ENCODE results near the gene MS4A4E.

MS4A4E gene

DNA sequence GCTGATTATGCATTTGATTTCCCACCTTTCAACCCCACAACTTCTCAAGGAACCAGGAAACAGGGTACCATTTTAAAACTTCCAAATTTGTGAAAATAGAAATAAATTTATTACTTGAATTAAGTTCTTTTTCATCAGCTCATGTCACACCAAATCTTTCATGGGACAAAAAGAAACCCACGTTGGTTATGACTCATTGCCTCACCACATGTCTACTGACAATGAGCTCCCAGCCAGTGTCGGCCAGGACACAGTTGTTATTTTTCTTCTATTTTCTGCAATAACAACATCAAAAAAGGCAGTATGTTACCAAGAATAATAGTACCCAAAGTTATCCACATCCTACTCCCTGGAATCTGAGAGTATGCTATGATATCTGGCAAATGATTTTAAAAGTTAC lies 77.4 kb downstream of the MS4A4E start:
- H3K27me3 ChIP-seq (ENCODE audit: control insufficient read depth in 3 of 3, insufficient read depth in 3 of 3, low read depth in 1 of 3, low read length in 3 of 3) = no peaks in the 10 kb centered on the region
- H4K8ac ChIP-seq (ENCODE audit: low read depth, low read length) = no peak overlapping the region
- H3K23ac ChIP-seq (ENCODE audit: low read depth, low read length, poor library complexity) = no peak overlapping the region
- no peak overlapping the region for H2BK12ac ChIP-seq (ENCODE audit: low read length)
- DNase-seq (ENCODE audit: low spot score) = no peak
- H3K18ac ChIP-seq (ENCODE audit: low read length) = no peak overlapping the region
- WGBS, 2 donors (ENCODE audit: extremely low coverage in 2 of 2, insufficient read length in 2 of 2, insufficient replicate concordance in 1 of 2) = no CpG with 5 or more reads among the region's 2 CpGs
- H2AFZ ChIP-seq (ENCODE audit: low read length) = no peak overlapping the region
- H3K4ac ChIP-seq (ENCODE audit: low read length) = no peak overlapping the region
- no peak overlapping the region for H3K4me2 ChIP-seq (ENCODE audit: insufficient read depth, low read length, poor library complexity, severe bottlenecking)
- H3K9ac ChIP-seq (ENCODE audit: low read depth, low read length, poor library complexity) = no peak overlapping the region
- H2AK5ac ChIP-seq (ENCODE audit: low read depth, low read length) = no peak overlapping the region
- no peaks in the 10 kb centered on the region for H3K36me3 ChIP-seq (replicated peaks in 1 of 2; ENCODE audit: control insufficient read depth in 2 of 2, insufficient read depth in 2 of 2, low read length in 2 of 2)
- no peak overlapping the region for H2BK120ac ChIP-seq (ENCODE audit: low read depth, low read length)
- H3K14ac ChIP-seq (ENCODE audit: low read length) = no peak overlapping the region
- H2BK5ac ChIP-seq (ENCODE audit: low read length) = no peak overlapping the region
- H3K4me1 ChIP-seq (ENCODE audit: control insufficient read depth in 2 of 2, insufficient read depth in 1 of 2, low read depth in 1 of 2, low read length in 2 of 2) = no peaks in the 10 kb centered on the region
- peaks cover 7 to 17% of the 10 kb centered on the region in 2 donors for H3K9me3 ChIP-seq (replicated peaks in 1 of 2; ENCODE audit: control insufficient read depth in 2 of 2, insufficient read depth in 1 of 2, low read depth in 1 of 2, low read length in 2 of 2)
- no peaks in the 10 kb centered on the region for H3K79me1 ChIP-seq (ENCODE audit: low read depth, low read length)
- H3K27ac ChIP-seq (replicated peaks; ENCODE audit: low read length) = no peak overlapping the region
- no peak overlapping the region for H2BK15ac ChIP-seq (ENCODE audit: low read length)
- H3K4me3 ChIP-seq (ENCODE audit: low read length in 2 of 2) = no peak overlapping the region
- H4K91ac ChIP-seq (ENCODE audit: low read depth, low read length, poor library complexity) = no peak overlapping the region

DNA sequence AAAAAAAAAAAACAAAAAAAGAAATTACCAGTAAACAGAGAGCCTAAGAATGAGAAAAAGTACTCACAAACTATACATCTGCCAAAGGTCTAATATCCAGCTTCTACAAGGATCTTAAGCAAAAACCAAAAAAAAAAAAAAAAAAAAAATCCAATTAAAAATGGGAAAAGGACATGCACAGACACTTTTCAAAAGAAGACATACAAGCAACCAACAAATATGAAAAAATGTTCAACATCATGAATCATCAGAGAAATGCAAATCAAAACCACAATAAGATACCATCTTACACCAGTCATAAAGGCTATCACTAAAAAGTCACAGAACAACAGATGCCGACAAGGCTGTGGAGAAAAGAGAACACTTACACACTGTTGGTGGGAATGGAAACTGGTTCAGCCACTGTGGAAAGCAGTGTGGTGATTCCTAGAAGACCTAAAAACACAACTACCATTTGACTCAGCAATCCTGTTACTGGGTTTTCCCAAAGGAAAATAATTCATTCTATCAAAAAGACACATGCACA lies 78.3 kb downstream of the MS4A4E start:
- Histone ChIP-seq H3K4me2 (ENCODE audit: insufficient read depth, low read length, poor library complexity, severe bottlenecking) (no peak overlapping the region), H2BK15ac (ENCODE audit: low read length) (no peak overlapping the region), H4K8ac (ENCODE audit: low read depth, low read length) (no peak overlapping the region), H3K18ac (ENCODE audit: low read length) (no peak overlapping the region), H2BK120ac (ENCODE audit: low read depth, low read length) (no peak overlapping the region), H3K4ac (ENCODE audit: low read length) (no peak overlapping the region), H4K91ac (ENCODE audit: low read depth, low read length, poor library complexity) (no peak overlapping the region), H3K4me1 (ENCODE audit: control insufficient read depth in 2 of 2, insufficient read depth in 1 of 2, low read depth in 1 of 2, low read length in 2 of 2) (no peaks in the 10 kb centered on the region), H2BK12ac (ENCODE audit: low read length) (no peak overlapping the region), H2BK5ac (ENCODE audit: low read length) (no peak overlapping the region), H3K4me3 (ENCODE audit: low read length in 2 of 2) (no peak overlapping the region), H3K27me3 (ENCODE audit: control insufficient read depth in 3 of 3, insufficient read depth in 3 of 3, low read depth in 1 of 3, low read length in 3 of 3) (no peaks in the 10 kb centered on the region), H3K9me3 (replicated peaks in 1 of 2; ENCODE audit: control insufficient read depth in 2 of 2, insufficient read depth in 1 of 2, low read depth in 1 of 2, low read length in 2 of 2) (peaks cover 7 to 17% of the 10 kb centered on the region in 2 donors), H2AK5ac (ENCODE audit: low read depth, low read length) (no peak overlapping the region), H3K14ac (ENCODE audit: low read length) (no peak overlapping the region), H3K79me1 (ENCODE audit: low read depth, low read length) (no peaks in the 10 kb centered on the region), H3K36me3 (replicated peaks in 1 of 2; ENCODE audit: control insufficient read depth in 2 of 2, insufficient read depth in 2 of 2, low read length in 2 of 2) (no peaks in the 10 kb centered on the region), H2AFZ (ENCODE audit: low read length) (no peak overlapping the region), H3K27ac (replicated peaks; ENCODE audit: low read length) (no peak overlapping the region), H3K23ac (ENCODE audit: low read depth, low read length, poor library complexity) (no peak overlapping the region), H3K9ac (ENCODE audit: low read depth, low read length, poor library complexity) (no peak overlapping the region)
- WGBS, 2 donors (ENCODE audit: extremely low coverage in 2 of 2, insufficient read length in 2 of 2, insufficient replicate concordance in 1 of 2) = no CpG with 5 or more reads among the region's 1 CpG
- DNase-seq (ENCODE audit: low spot score) = no peak

DNA sequence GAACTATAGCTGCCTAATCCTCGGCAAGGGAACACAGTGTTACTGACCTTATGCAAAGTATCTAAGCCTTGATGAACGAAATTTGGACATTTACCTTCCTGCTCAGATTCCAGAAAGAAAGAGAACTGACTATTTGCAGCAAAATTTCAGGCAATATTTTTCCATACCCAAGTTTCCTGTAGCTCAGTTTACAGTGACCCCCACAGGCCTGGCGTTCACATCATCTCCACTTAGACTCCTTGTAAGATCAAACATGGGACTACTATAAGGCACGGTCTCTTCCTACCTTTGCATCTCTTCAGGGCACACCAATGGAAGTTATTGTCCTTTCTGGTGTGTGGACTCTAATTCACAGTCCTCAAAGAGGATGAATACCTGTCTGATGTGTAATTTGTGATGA lies 81.2 kb downstream of the MS4A4E start:
- Histone ChIP-seq H3K4me2 (ENCODE audit: insufficient read depth, low read length, poor library complexity, severe bottlenecking) (no peak overlapping the region), H3K4me1 (ENCODE audit: control insufficient read depth in 2 of 2, insufficient read depth in 1 of 2, low read depth in 1 of 2, low read length in 2 of 2) (no peaks in the 10 kb centered on the region), H3K4ac (ENCODE audit: low read length) (no peak overlapping the region), H3K23ac (ENCODE audit: low read depth, low read length, poor library complexity) (no peak overlapping the region), H3K9ac (ENCODE audit: low read depth, low read length, poor library complexity) (no peak overlapping the region), H3K14ac (ENCODE audit: low read length) (no peak overlapping the region), H2AFZ (ENCODE audit: low read length) (no peak overlapping the region), H3K27ac (replicated peaks; ENCODE audit: low read length) (no peak overlapping the region), H3K27me3 (ENCODE audit: control insufficient read depth in 3 of 3, insufficient read depth in 3 of 3, low read depth in 1 of 3, low read length in 3 of 3) (no peaks in the 10 kb centered on the region), H4K91ac (ENCODE audit: low read depth, low read length, poor library complexity) (no peak overlapping the region), H2BK5ac (ENCODE audit: low read length) (no peak overlapping the region), H2BK15ac (ENCODE audit: low read length) (no peak overlapping the region), H3K9me3 (replicated peaks in 1 of 2; ENCODE audit: control insufficient read depth in 2 of 2, insufficient read depth in 1 of 2, low read depth in 1 of 2, low read length in 2 of 2) (no peaks in the 10 kb centered on the region), H2BK120ac (ENCODE audit: low read depth, low read length) (no peak overlapping the region), H2BK12ac (ENCODE audit: low read length) (no peak overlapping the region), H4K8ac (ENCODE audit: low read depth, low read length) (no peak overlapping the region), H3K4me3 (ENCODE audit: low read length in 2 of 2) (no peak overlapping the region), H2AK5ac (ENCODE audit: low read depth, low read length) (no peak overlapping the region), H3K36me3 (replicated peaks in 1 of 2; ENCODE audit: control insufficient read depth in 2 of 2, insufficient read depth in 2 of 2, low read length in 2 of 2) (no peaks in the 10 kb centered on the region), H3K18ac (ENCODE audit: low read length) (no peak overlapping the region), H3K79me1 (ENCODE audit: low read depth, low read length) (no peaks in the 10 kb centered on the region)
- WGBS, 2 donors (ENCODE audit: extremely low coverage in 2 of 2, insufficient read length in 2 of 2, insufficient replicate concordance in 1 of 2) = no CpG with 5 or more reads among the region's 4 CpGs
- no peak for DNase-seq (ENCODE audit: low spot score)

DNA sequence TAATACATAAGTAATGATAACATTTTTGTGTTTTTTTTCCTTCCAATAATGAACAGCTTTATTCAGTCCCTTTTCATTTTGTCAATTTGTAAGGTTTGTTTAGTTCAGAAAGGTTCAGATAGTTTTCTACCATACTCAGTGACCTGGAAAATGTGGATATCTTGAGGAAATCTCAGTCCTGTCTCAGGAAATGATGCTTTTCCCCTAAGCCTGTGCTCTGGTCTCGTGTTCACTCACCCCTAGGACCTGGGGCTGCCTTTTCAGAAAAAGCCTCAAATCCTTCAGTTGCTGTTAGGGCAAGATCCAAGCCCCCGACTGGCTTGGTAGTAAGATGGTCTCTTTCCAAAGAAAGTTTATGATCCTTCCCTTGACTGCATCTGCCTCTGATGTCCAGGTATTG lies 81.8 kb downstream of the MS4A4E start:
- no peak for DNase-seq (ENCODE audit: low spot score)
- Histone ChIP-seq H3K14ac (ENCODE audit: low read length) (no peak overlapping the region), H3K9me3 (replicated peaks in 1 of 2; ENCODE audit: control insufficient read depth in 2 of 2, insufficient read depth in 1 of 2, low read depth in 1 of 2, low read length in 2 of 2) (no peaks in the 10 kb centered on the region), H3K9ac (ENCODE audit: low read depth, low read length, poor library complexity) (no peak overlapping the region), H2BK12ac (ENCODE audit: low read length) (no peak overlapping the region), H3K27ac (replicated peaks; ENCODE audit: low read length) (no peak overlapping the region), H2BK5ac (ENCODE audit: low read length) (no peak overlapping the region), H3K18ac (ENCODE audit: low read length) (no peak overlapping the region), H2AK5ac (ENCODE audit: low read depth, low read length) (no peak overlapping the region), H2BK15ac (ENCODE audit: low read length) (no peak overlapping the region), H4K91ac (ENCODE audit: low read depth, low read length, poor library complexity) (no peak overlapping the region), H3K36me3 (replicated peaks in 1 of 2; ENCODE audit: control insufficient read depth in 2 of 2, insufficient read depth in 2 of 2, low read length in 2 of 2) (no peaks in the 10 kb centered on the region), H2BK120ac (ENCODE audit: low read depth, low read length) (no peak overlapping the region), H3K4ac (ENCODE audit: low read length) (no peak overlapping the region), H3K27me3 (ENCODE audit: control insufficient read depth in 3 of 3, insufficient read depth in 3 of 3, low read depth in 1 of 3, low read length in 3 of 3) (no peaks in the 10 kb centered on the region), H3K4me2 (ENCODE audit: insufficient read depth, low read length, poor library complexity, severe bottlenecking) (no peak overlapping the region), H4K8ac (ENCODE audit: low read depth, low read length) (no peak overlapping the region), H3K79me1 (ENCODE audit: low read depth, low read length) (no peaks in the 10 kb centered on the region), H3K4me3 (ENCODE audit: low read length in 2 of 2) (no peak overlapping the region), H3K4me1 (ENCODE audit: control insufficient read depth in 2 of 2, insufficient read depth in 1 of 2, low read depth in 1 of 2, low read length in 2 of 2) (no peaks in the 10 kb centered on the region), H3K23ac (ENCODE audit: low read depth, low read length, poor library complexity) (no peak overlapping the region), H2AFZ (ENCODE audit: low read length) (no peak overlapping the region)
- no CpG with 5 or more reads among the region's 2 CpGs for WGBS, 2 donors (ENCODE audit: extremely low coverage in 2 of 2, insufficient read length in 2 of 2, insufficient replicate concordance in 1 of 2)
